Hepatocyte (in vitro differentiated cells): ENCODE data around the gene NDUFAF8. TPM values are rescaled to one million over a fixed set of nuclear protein-coding genes. Genes with fewer than 3 reads are reported as not detected.

Source experiments
- DNase-seq: peaks from one replicate; pipeline ENCODE4 v3.0.0-alpha.2; 2016; ENCODE audit warnings: low spot score
- H2AFZ ChIP-seq: fragments of 200-600 bp; sonication (generic); 2 replicates; pipeline ENCODE4 v1.6.0; 2016; ENCODE audit warnings: antibody characterized with exemption, mild to moderate bottlenecking
- H3K27ac ChIP-seq: fragments of 200-600 bp; sonication (generic); 2 replicates; pipeline ENCODE4 v1.5.1; 2016; ENCODE audit warnings: mild to moderate bottlenecking
- H3K27me3 ChIP-seq: fragments of 200-600 bp; sonication (generic); 2 replicates; pipeline ENCODE4 v1.6.1; 2016
- H3K36me3 ChIP-seq: fragments of 200-600 bp; sonication (generic); replicated peaks from 2 replicates; pipeline ENCODE4 v1.5.1; 2016; ENCODE audit warnings: low read depth; ENCODE audit not compliant: insufficient read depth
- H3K4me1 ChIP-seq: fragments of 200-600 bp; sonication (generic); 2 replicates; pipeline ENCODE4 v1.5.1; 2016; ENCODE audit warnings: mild to moderate bottlenecking, moderate library complexity; ENCODE audit not compliant: insufficient read depth
- H3K4me2 ChIP-seq: fragments of 200-600 bp; sonication (generic); 2 replicates; pipeline ENCODE4 v1.6.0; 2016
- H3K4me3 ChIP-seq: fragments of 200-600 bp; sonication (generic); 2 replicates; pipeline ENCODE4 v1.5.1; 2016; ENCODE audit warnings: mild to moderate bottlenecking
- H3K79me2 ChIP-seq: fragments of 200-600 bp; sonication (generic); 2 replicates; pipeline ENCODE4 v1.6.0; 2017; ENCODE audit warnings: mild to moderate bottlenecking
- H3K9me2 ChIP-seq: fragments of 200-600 bp; sonication (generic); replicated peaks from 2 replicates; pipeline ENCODE4 v1.6.0; 2017; ENCODE audit warnings: mild to moderate bottlenecking; ENCODE audit not compliant: insufficient read depth
- H3K9me3 ChIP-seq: fragments of 200-600 bp; sonication (generic); 2 replicates; pipeline ENCODE4 v1.5.1; 2016; ENCODE audit warnings: low read depth, mild to moderate bottlenecking
- H4K20me1 ChIP-seq: fragments of 200-600 bp; sonication (generic); 2 replicates; pipeline ENCODE4 v1.6.0; 2016; ENCODE audit warnings: mild to moderate bottlenecking; ENCODE audit not compliant: insufficient read depth, poor library complexity, severe bottlenecking
- EZH2 ChIP-seq: fragments of 200-600 bp; sonication (generic); IDR thresholded peaks from 2 replicates; pipeline ENCODE4 v1.6.1; 2016; ENCODE audit warnings: antibody characterized with exemption, mild to moderate bottlenecking, borderline replicate concordance
- EZH2phosphoT487 ChIP-seq: fragments of 200-600 bp; sonication (generic); IDR thresholded peaks from one replicate; pipeline ENCODE4 v1.6.1; 2018; ENCODE audit warnings: antibody characterized with exemption, mild to moderate bottlenecking, low read depth, moderate library complexity; ENCODE audit not compliant: unreplicated experiment, severe bottlenecking
- WGBS: methylation state at CpG from one replicate; pipeline ENCODE4 v1.1.6; 2016; ENCODE audit warnings: low lambda C conversion rate; ENCODE audit errors: missing lambda C conversion rate; 5-methylcytosine and 5-hydroxymethylcytosine counted together
- polyA plus RNA-seq: library from polyadenylated mRNA; unstranded; fragments of >200 nt; fragmentation: Nextera tagmentation; extraction: Ambion mirVana; gene quantifications from 2 replicates; pipeline ENCODE4 v1.2.1, GENCODE V29; 2016
- total RNA-seq: library from RNA; depleted of rRNA; stranded (reverse); fragments of >200 nt; gene quantifications from 2 replicates; pipeline ENCODE4 v1.2.3, GENCODE V29; 2014
- TF ChIP-seq, protein P1 (sequence below): fragments of 200-600 bp; sonication (generic); IDR thresholded peaks from 2 replicates; pipeline ENCODE4 v1.5.1; 2016; ENCODE audit warnings: antibody characterized with exemption, mild to moderate bottlenecking; ENCODE audit not compliant: poor library complexity

Gene NDUFAF8
- total and polyA plus RNA-seq, 2 experiments from 2014 or later, result 25.8 to 99.8 TPM

DNA sequence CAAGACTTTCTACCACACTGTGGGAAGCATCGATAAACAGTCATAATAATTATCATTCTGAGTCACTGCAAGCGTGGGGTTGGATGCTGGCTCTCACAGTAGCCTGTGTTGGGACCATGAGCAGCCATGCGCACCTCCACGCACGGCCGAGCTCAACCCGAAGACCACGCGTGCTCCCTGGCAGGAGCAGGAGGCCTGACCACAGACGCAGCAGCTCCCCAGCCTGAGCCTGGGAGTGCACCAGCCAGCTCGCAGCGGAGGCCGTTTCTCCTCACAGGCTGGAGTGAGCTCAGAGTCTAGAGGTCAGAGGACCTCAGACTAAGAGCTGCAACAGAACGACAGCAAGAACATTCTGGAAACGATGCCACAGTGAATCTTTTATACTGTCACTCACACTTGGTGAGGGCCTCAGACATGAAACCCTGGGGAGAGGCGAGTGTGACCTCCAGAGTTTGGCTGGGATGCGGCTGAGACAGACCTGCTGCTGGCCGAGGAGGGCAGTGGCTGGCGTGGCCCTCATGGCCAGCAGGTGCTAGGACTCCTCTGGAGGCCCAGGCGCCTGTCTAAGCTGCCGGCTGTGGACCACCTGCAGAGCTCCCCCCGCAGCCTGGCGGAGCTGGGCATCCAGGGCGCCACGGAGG is 6.0 kb downstream of the NDUFAF8 start:
- Histone ChIP-seq H3K27ac (no peak overlapping the region), H3K36me3 (no peaks in the 10 kb centered on the region), H3K9me3 (no peaks in the 10 kb centered on the region), H4K20me1 (no peaks in the 10 kb centered on the region), H3K27me3 (no peaks in the 10 kb centered on the region), H3K9me2 (no peaks in the 10 kb centered on the region), H2AFZ (no peak overlapping the region), H3K4me2 (no peak overlapping the region), H3K4me1 (peaks cover 4% of the 10 kb centered on the region), H3K79me2 (peaks cover 11% of the 10 kb centered on the region), H3K4me3 (no peak overlapping the region)
- TF ChIP-seq EZH2phosphoT487 (no peak), EZH2 (no peak)
- TF ChIP-seq, protein P1, sequence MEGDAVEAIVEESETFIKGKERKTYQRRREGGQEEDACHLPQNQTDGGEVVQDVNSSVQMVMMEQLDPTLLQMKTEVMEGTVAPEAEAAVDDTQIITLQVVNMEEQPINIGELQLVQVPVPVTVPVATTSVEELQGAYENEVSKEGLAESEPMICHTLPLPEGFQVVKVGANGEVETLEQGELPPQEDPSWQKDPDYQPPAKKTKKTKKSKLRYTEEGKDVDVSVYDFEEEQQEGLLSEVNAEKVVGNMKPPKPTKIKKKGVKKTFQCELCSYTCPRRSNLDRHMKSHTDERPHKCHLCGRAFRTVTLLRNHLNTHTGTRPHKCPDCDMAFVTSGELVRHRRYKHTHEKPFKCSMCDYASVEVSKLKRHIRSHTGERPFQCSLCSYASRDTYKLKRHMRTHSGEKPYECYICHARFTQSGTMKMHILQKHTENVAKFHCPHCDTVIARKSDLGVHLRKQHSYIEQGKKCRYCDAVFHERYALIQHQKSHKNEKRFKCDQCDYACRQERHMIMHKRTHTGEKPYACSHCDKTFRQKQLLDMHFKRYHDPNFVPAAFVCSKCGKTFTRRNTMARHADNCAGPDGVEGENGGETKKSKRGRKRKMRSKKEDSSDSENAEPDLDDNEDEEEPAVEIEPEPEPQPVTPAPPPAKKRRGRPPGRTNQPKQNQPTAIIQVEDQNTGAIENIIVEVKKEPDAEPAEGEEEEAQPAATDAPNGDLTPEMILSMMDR, result no peak
- no peak for DNase-seq
- 89% methylated on average over 24 of the region's 25 CpGs for WGBS

DNA sequence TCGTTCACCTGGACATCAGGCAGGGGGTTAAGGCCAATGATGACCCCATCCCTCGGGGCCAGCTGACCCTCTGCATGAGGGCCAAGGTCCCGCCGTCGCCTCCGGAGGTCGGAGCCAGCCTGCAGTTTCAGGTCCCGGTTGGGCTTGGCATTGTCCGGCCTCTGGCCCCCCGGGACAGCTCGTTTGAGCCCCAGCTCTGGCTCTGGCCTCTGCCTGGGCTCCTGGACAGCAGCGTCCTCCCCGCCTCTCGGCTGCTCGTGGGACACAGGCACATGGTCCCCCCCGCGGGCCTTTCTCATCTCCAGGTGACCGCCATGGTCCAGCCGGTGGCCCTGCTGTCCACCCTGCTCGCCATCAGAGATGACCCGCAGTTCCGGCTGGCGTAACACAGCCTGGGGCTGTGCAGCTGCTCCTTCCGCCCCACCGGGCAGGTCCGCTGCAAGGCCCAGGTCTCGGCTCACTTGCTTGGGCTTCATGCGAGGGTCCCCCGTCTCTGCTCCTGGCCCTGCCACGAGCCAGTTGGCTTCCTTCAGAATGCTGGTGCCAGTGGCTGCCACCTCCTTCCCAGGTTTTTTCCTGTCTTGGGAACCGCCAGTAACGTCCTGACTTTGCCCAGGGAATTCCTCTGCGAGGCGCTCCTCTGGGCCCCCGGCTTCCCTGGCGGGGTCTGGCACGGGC is 6.7 kb downstream of the NDUFAF8 start:
- Histone ChIP-seq H3K4me1 (no peaks in the 10 kb centered on the region), H3K36me3 (no peaks in the 10 kb centered on the region), H3K4me2 (no peak overlapping the region), H4K20me1 (no peaks in the 10 kb centered on the region), H3K79me2 (peaks cover 5% of the 10 kb centered on the region), H3K9me2 (no peaks in the 10 kb centered on the region), H3K4me3 (no peak overlapping the region), H2AFZ (no peak overlapping the region), H3K27ac (no peak overlapping the region), H3K27me3 (no peaks in the 10 kb centered on the region), H3K9me3 (no peaks in the 10 kb centered on the region)
- 94% methylated on average over 30 of the region's 37 CpGs for WGBS
- TF ChIP-seq EZH2, result no peak
- TF ChIP-seq, protein P1, result no peak
- no peak for TF ChIP-seq EZH2phosphoT487
- no peak for DNase-seq

DNA sequence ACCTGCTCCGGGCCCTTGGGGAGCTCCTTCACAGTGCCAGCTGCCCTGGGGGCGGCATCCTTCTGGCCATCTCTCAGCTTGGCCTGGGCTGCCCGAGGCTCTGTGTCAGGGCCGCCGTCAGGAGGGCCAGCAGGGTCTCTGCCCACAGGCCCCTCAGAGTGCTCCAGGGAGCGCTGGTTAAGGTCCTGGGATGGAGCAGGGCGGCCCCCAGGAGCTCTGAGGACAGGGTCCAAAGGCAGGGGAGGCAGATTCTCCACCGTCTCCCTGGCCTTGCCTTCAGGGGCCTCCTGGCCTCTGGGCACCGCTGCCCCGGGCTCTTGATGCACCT is 7.2 kb downstream of the NDUFAF8 start:
- H3K4me1 ChIP-seq, result no peaks in the 10 kb centered on the region
- no peak overlapping the region for H3K4me3 ChIP-seq
- no peaks in the 10 kb centered on the region for H3K79me2 ChIP-seq
- no peak for DNase-seq
- TF ChIP-seq EZH2phosphoT487 (no peak), EZH2 (no peak)
- TF ChIP-seq, protein P1, result no peak
- no peaks in the 10 kb centered on the region for H3K9me2 ChIP-seq
- no peaks in the 10 kb centered on the region for H3K9me3 ChIP-seq
- no peaks in the 10 kb centered on the region for H3K27me3 ChIP-seq
- H3K27ac ChIP-seq, result no peak overlapping the region
- no peaks in the 10 kb centered on the region for H3K36me3 ChIP-seq
- H3K4me2 ChIP-seq, result no peak overlapping the region
- WGBS, result 97% methylated on average over 10 of the region's 10 CpGs
- no peak overlapping the region for H2AFZ ChIP-seq
- no peaks in the 10 kb centered on the region for H4K20me1 ChIP-seq
